Large intestine (tissue), 3 donors: ENCODE measurements around the gene ELMO1. TPM values are rescaled to one million over a fixed set of nuclear protein-coding genes. Genes with fewer than 3 reads are reported as not detected.
"Not testable (repeated sequence)": the region's sequence is repeated elsewhere in the genome, so short reads cannot be mapped to it uniquely, and the experiment has no call there.

Experiments used
- DNase-seq, 2 donors: peaks; one replicate each; pipeline versions ENCODE4 v3.0.0 to v3.0.0-alpha.2; 2013
- H3K27ac ChIP-seq: one replicate; pipeline ENCODE4 v1.5.1; 2013; ENCODE audit warnings: low read length
- H3K27me3 ChIP-seq: 2 replicates; pipeline ENCODE4 v1.6.1; 2013; ENCODE audit warnings: low read length; ENCODE audit not compliant: control insufficient read depth, insufficient read depth
- H3K36me3 ChIP-seq: 2 replicates; pipeline ENCODE4 v1.6.1; 2013; ENCODE audit warnings: low read length; ENCODE audit not compliant: control insufficient read depth, insufficient read depth
- H3K4me1 ChIP-seq: one replicate; pipeline ENCODE4 v1.6.1; 2013; ENCODE audit warnings: low read length; ENCODE audit not compliant: control insufficient read depth, insufficient read depth
- H3K4me3 ChIP-seq: one replicate; pipeline ENCODE4 v1.5.1; 2013; ENCODE audit warnings: low read length
- H3K9me3 ChIP-seq: one replicate; pipeline ENCODE4 v1.6.1; 2013; ENCODE audit warnings: mild to moderate bottlenecking, low read depth, low read length, moderate library complexity; ENCODE audit not compliant: control insufficient read depth
- WGBS: methylation state at CpG from one replicate; pipeline ENCODE4 v1.1.5; 2013; ENCODE audit warnings: low lambda C conversion rate; ENCODE audit not compliant: insufficient coverage; 5-methylcytosine and 5-hydroxymethylcytosine counted together
- polyA plus RNA-seq: library from polyadenylated mRNA; unstranded; fragments of 120-200 nt; gene quantifications from one replicate; pipeline ENCODE4 v1.2.1, GENCODE V29; 2013

The ELMO1 gene
- polyA plus RNA-seq, 1 donor: 9.5 TPM

DNA sequence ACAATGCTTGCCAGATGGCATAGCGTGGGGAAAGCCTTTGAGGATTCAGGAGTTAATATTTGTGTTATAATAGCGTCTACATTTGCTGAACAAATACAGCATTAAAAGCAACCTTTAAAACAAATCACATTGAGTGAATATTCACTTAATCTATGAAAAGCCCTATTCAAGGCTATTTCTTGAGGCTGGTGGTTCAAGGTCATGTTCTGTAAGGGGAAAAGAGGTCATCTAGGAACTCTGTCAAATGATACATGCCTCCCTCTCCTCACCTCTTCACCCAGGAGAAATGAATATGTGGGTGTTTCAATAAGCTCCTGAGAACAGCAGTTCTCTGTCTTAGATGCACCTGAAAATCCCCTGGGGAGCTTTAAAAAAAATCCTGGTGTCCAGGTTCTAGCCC lies 303.0 kb downstream of the ELMO1 start:
- H3K4me1 ChIP-seq: peaks cover 10% of the 10 kb centered on the region
- H3K9me3 ChIP-seq: no peaks in the 10 kb centered on the region
- H3K27ac ChIP-seq: no peak overlapping the region
- H3K36me3 ChIP-seq: no peaks in the 10 kb centered on the region
- no peak overlapping the region for H3K4me3 ChIP-seq
- H3K27me3 ChIP-seq: no peaks in the 10 kb centered on the region
- DNase-seq: no peak
- WGBS: 55% methylated on average over 2 of the region's 2 CpGs

DNA sequence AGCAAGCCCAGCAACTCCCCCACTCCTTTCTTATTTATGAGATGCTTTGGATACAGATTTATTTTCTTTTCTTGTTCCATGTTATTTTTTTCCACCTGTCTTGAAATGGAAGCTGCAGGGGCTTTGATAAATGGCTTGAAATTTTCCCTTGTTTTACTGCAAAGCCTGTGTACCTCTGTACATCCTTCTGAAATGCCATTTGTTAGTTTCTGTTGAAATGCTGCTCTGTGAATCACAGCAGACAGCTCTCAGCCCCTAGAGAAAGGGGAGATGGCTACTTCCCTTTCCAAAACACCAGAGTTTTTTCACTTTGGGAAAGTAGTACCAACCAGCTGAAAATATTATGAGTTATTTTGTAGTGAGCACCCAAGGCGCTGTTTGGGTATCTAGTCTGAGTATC lies 304.2 kb downstream of the ELMO1 start:
- Histone ChIP-seq H3K27me3 (no peaks in the 10 kb centered on the region), H3K27ac (no peak overlapping the region), H3K9me3 (no peaks in the 10 kb centered on the region), H3K36me3 (no peaks in the 10 kb centered on the region), H3K4me3 (no peak overlapping the region), H3K4me1 (peaks cover 3% of the 10 kb centered on the region)
- no peak for DNase-seq
- no CpG with 5 or more reads among the region's 1 CpG for WGBS

DNA sequence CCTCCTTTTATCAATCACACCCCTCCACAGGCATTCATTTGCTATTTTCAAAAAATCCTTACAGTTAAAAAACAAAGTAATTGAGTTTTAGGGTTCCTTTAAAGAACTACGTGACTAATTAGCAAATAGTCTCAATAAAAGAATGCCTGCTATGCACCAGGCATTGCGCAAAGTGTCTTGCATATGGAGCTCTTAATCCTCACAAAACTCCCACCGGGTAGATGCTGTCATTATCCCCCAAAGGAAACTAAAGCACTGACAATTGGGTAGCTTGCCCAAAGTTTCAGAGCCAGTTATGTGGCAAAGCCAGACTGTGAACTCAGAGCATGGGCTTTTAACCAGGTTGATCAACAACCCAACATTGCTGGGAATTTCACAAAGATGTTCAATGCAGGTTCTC lies 305.7 kb downstream of the ELMO1 start:
- Histone ChIP-seq H3K4me1 (no peaks in the 10 kb centered on the region), H3K27me3 (no peaks in the 10 kb centered on the region), H3K4me3 (no peak overlapping the region), H3K9me3 (no peaks in the 10 kb centered on the region), H3K36me3 (no peaks in the 10 kb centered on the region), H3K27ac (no peak overlapping the region)
- DNase-seq: no peak
- WGBS: no CpG with 5 or more reads among the region's 3 CpGs

DNA sequence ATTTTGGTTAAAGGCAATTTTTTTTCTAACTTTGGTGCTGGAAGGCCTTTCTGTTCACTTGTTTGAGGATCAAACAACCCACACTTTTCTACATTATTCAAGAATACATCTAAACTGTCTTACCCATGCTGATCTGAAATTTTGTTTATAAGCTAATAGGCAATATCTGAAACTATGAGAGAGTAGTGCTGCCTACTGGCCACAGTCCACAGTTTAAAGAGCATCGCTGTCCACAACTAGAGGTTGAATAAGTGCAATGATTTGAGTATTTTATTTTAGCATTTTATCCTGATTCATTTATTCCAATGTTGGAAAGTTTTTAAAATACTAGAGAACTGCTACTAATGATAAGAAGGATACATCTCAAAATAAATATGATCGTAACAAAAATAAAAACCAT lies 306.9 kb downstream of the ELMO1 start:
- H3K4me1 ChIP-seq: no peaks in the 10 kb centered on the region
- H3K9me3 ChIP-seq: no peaks in the 10 kb centered on the region
- whole genome bisulfite sequencing: 80% methylated on average over 1 of the region's 2 CpGs
- no peaks in the 10 kb centered on the region for H3K27me3 ChIP-seq
- H3K27ac ChIP-seq: no peak overlapping the region
- H3K36me3 ChIP-seq: no peaks in the 10 kb centered on the region
- DNase-seq: no peak
- H3K4me3 ChIP-seq: no peak overlapping the region

DNA sequence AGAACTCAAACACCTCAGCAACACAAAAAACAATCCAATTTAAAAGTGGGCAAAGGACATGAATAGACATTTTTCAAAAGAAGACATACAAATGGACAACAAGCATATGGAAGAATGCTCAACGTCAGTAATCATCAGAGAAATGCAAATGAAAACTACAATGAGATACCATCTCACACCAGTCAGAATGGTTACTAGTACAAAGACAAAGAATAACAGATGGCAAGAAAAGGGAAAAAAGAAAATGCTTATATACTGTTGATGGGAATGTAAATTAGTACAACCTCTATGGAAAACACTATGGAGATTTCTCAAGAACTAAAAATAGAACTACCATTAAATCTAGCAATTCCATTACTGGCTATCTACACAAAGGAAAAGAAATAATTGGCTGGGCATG lies 314.8 kb downstream of the ELMO1 start:
- not testable (repeated sequence) for H3K4me3 ChIP-seq, H3K36me3 ChIP-seq, H3K9me3 ChIP-seq, H3K4me1 ChIP-seq, H3K27me3 ChIP-seq, H3K27ac ChIP-seq, DNase-seq
- 88% methylated on average over 1 of the region's 1 CpG for WGBS

DNA sequence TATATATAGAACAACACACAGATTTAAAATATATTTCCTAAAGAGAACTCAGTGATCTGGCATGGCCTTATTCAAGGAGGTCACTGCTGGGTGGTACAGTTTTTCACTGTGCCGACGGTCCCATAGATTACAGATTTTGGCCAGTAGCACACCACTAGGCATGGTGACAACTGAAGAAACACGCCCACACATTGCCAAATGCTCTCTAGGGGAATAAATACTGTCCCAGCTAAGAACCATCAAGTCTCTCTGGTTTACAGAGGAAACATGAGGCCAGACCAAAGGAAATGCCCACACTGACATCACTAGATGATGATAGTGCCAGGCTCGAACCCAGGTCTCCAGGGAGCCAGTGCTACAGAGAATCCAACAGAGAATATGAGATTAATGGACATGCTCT lies 316.8 kb downstream of the ELMO1 start:
- no peaks in the 10 kb centered on the region for H3K9me3 ChIP-seq
- H3K4me3 ChIP-seq: no peak overlapping the region
- H3K27ac ChIP-seq: no peak overlapping the region
- no peaks in the 10 kb centered on the region for H3K27me3 ChIP-seq
- H3K4me1 ChIP-seq: no peaks in the 10 kb centered on the region
- no CpG with 5 or more reads among the region's 4 CpGs for WGBS
- DNase-seq: no peak
- no peaks in the 10 kb centered on the region for H3K36me3 ChIP-seq

DNA sequence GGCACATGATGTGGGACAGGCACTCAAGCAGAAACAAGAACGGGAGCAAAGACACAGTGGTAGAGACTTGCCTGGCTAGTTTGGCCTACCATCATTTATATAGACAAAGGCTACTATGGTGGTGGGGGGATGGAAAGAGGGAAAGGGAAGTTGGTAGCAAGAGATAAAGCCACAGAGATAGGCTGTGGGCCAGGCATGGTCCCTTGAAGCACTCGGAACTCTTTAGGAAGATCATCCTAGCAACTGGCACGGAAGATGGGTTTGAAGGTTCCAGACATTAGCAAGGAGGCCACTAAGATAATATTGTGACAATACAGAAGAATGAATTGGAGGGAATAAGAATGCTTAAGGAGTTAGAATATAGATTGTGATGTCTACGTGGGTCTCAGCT lies 319.6 kb downstream of the ELMO1 start:
- Histone ChIP-seq H3K36me3 (no peaks in the 10 kb centered on the region), H3K4me3 (no peak overlapping the region), H3K27ac (no peak overlapping the region), H3K9me3 (no peaks in the 10 kb centered on the region), H3K27me3 (no peaks in the 10 kb centered on the region), H3K4me1 (no peaks in the 10 kb centered on the region)
- no CpG with 5 or more reads among the region's 4 CpGs for WGBS
- no peak for DNase-seq

DNA sequence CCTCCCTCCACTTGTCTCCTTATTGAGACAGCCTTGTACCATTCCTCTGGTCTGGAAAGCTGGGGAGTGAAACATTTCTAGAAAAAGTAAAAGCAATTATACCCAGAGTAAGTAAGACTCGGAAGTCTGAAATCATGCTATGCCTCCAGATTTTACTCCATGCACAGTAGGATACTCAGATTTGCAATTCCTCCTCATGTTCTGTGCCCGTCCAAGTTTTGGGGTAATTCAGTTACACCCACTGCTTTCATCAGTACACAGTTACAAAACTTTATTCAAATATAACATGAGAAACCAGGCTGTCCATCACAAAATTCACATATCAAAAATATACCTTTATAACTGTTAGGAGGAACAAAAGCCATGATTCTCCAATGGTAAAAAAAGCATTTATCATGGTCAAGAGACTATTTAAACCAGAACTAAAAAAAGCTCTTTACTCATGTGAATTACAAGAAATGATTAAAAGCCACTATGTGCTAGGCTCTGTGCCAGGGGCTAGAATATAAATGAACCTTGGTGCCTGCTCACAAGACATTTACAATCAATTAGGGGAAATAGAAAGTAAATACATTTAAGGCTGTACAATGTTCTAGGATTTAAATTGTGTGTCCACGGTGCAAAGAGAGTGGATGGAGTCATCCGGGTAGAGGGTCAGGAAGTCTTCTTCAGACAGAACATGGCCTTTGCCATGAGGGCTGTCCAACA lies 320.2 kb downstream of the ELMO1 start:
- Histone ChIP-seq H3K4me3 (no peak overlapping the region), H3K27ac (no peak overlapping the region), H3K9me3 (no peaks in the 10 kb centered on the region), H3K36me3 (no peaks in the 10 kb centered on the region), H3K27me3 (no peaks in the 10 kb centered on the region), H3K4me1 (no peaks in the 10 kb centered on the region)
- no CpG with 5 or more reads among the region's 4 CpGs for WGBS
- DNase-seq: no peak

DNA sequence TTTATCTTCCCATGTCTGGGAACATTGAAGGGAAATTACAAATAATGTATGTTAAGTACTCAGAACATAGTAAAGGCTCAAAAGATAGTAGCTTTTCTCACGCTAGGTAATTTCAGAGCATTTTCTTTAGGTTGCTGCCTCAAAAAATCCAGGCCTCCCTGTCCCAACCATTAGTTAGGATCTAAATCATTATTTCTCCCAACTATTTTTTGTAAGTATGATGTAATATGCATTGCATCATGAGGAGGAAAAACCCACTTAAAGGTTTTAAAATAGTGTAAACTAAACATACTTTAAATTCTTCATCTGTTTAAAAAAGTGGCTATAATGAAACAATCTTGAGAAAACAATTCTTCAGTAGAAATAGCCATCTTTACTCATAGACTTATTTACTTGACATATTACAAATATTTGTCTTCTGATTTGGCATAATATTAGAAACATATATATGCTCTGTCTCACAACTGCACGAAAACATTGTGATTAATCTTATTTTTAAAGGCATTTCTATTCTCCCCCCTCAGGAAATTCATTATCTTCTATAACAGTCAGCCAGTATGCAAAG lies 329.3 kb downstream of the ELMO1 start:
- Histone ChIP-seq H3K4me3 (no peak overlapping the region), H3K9me3 (peaks cover 5% of the 10 kb centered on the region), H3K27me3 (no peaks in the 10 kb centered on the region), H3K27ac (peak overlapping the region; percentile 38), H3K36me3 (no peaks in the 10 kb centered on the region), H3K4me1 (no peaks in the 10 kb centered on the region)
- no peak for DNase-seq
- WGBS: no CpG with 5 or more reads among the region's 2 CpGs

DNA sequence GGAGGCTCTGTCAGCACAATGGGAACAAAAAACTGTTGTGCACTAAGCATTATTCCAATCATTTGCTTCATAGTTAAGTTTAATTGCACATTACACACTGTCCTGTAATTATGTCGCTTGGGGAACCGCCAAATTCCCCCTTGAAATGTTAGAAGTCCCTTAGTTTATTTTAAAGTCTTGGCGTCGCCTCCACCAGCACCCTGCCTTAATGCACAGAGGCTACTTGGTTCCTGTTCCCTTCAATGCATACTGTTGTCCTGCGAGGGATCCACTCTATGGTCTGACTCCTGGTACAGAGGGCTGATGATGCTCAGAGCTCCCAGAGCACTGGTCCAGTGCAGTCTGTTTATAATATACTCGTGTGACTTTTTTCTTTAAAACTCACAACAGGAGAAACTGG lies 330.7 kb downstream of the ELMO1 start:
- Histone ChIP-seq H3K27ac (no peak overlapping the region), H3K36me3 (no peaks in the 10 kb centered on the region), H3K27me3 (no peaks in the 10 kb centered on the region), H3K4me3 (no peak overlapping the region), H3K9me3 (peaks cover 5% of the 10 kb centered on the region), H3K4me1 (no peaks in the 10 kb centered on the region)
- WGBS: 60% methylated on average over 1 of the region's 6 CpGs
- no peak for DNase-seq

DNA sequence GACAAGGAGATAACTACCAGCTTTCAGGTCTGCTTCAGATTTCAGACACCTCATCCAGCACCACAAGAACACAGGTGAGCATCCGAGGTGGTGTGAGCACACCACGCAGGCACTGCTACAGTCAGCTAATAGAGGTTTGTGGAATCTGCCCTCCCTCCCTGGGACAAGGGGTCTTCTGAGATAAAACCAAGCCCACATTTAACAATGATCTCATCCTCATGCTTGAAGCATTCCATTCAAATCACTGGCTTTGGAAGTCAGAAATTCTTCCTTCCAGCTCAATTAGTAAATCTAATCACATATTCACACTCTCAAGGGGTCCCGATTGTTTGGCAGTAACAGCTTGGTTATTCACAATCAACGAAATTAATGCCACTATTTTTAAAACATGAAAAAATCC lies 331.4 kb downstream of the ELMO1 start:
- H3K4me1 ChIP-seq: no peaks in the 10 kb centered on the region
- H3K27me3 ChIP-seq: peaks cover under 1% of the 10 kb centered on the region
- no peak for DNase-seq
- no peak overlapping the region for H3K27ac ChIP-seq
- WGBS: 80% methylated on average over 1 of the region's 4 CpGs
- H3K4me3 ChIP-seq: no peak overlapping the region
- no peaks in the 10 kb centered on the region for H3K36me3 ChIP-seq
- H3K9me3 ChIP-seq: peaks cover 5% of the 10 kb centered on the region
